Spleen (tissue), 7 donors: Measurements from ENCODE around the gene STX8.

Source experiments
- CTCF ChIP-seq, 11 experiments: fragments of 200-600 bp in 7 of 11; fragments of 450-650 bp in 4 of 11; sonication (generic) in 4 of 11; IDR thresholded peaks in 8 of 11; conservative IDR thresholded peaks in 3 of 11; 1 replicate in 7 of 11; 2 replicates in 4 of 11; pipeline versions ENCODE4 v1.4.0 to v1.8.0; 2016 to 2021; ENCODE audit warnings: antibody characterized with exemption in 11 of 11, inconsistent platforms in 4 of 11, mild to moderate bottlenecking in 1 of 11
- POLR2A ChIP-seq, 3 donors: fragments of 450-650 bp; IDR thresholded peaks; one replicate each; pipeline ENCODE4 v1.5.1; 2017; ENCODE audit warnings: antibody characterized with exemption in 3 of 3, mild to moderate bottlenecking in 1 of 3
- POLR2AphosphoS5 ChIP-seq, 3 donors: sonication (generic); formaldehyde crosslinking; IDR thresholded peaks; one replicate each; pipeline ENCODE4 v1.5.1; 2017; ENCODE audit warnings: antibody characterized with exemption in 3 of 3
- donor health status: DM: no; HTN: no; CAD: no; lungs with moderate emphysema.
- donor health status: DM: no; HTN: no; CAD: no.
- donor health status: DM: no; HTN: no; CAD: no.

- TF ChIP-seq CTCF (IDR thresholded peaks at IDR 0.05 in 8 of 11, conservative IDR thresholded peaks at IDR 0.05 in 3 of 11): no peak
- no peak for TF ChIP-seq POLR2A (IDR thresholded peaks at IDR 0.05)
- no peak for TF ChIP-seq POLR2AphosphoS5 (IDR thresholded peaks at IDR 0.05)
Measured at GRCh38 chr17:9538626-9539025, 37.0 kb downstream of the STX8 start.
